Astrocyte (in vitro differentiated cells and primary cell): ENCODE data around the gene FZD10.

Experiments used
- CTCF ChIP-seq: IDR thresholded peaks from 2 replicates; pipeline ENCODE4 v1.5.1; 2011; ENCODE audit warnings: low read depth, mild to moderate bottlenecking, inconsistent platforms, low read length, moderate library complexity; ENCODE audit not compliant: insufficient read depth
- EZH2 ChIP-seq: IDR thresholded peaks from 2 replicates; pipeline ENCODE4 v1.6.1; 2012; ENCODE audit warnings: mild to moderate bottlenecking, low read length, inconsistent platforms; ENCODE audit not compliant: insufficient read depth

- TF ChIP-seq CTCF (no peak), EZH2 (no peak)
Measured at GRCh38 chr12:130160306-130160705, 2.0 kb upstream of the FZD10 start.
